SK-N-MC (cell line): Measurements from ENCODE around the gene AUTS2.

Source experiments
- DNase-seq: peaks from one replicate; pipeline ENCODE4 v3.0.0-alpha.2; 2011; ENCODE audit warnings: low read depth, low spot score
- H3K27ac ChIP-seq: fragments of 200-600 bp; sonication (generic); 2 replicates; pipeline ENCODE4 v1.5.1; 2016; ENCODE audit warnings: mixed run types
- H3K36me3 ChIP-seq: fragments of 200-600 bp; sonication (generic); 2 replicates; pipeline ENCODE4 v1.6.1; 2017; ENCODE audit warnings: antibody characterized with exemption, low read length, mixed read lengths; ENCODE audit not compliant: insufficient read depth
- H3K4me3 ChIP-seq: fragments of 200-600 bp; sonication (generic); 2 replicates; pipeline ENCODE4 v1.5.1; 2016
- H3K9ac ChIP-seq: fragments of 200-600 bp; sonication (generic); 2 replicates; pipeline ENCODE4 v1.8.0; 2017; ENCODE audit warnings: mixed run types, mixed read lengths; ENCODE audit not compliant: insufficient read length
- H3K9me3 ChIP-seq: fragments of 200-600 bp; sonication (generic); 2 replicates; pipeline ENCODE4 v1.6.1; 2017; ENCODE audit warnings: low read depth, mild to moderate bottlenecking, antibody characterized with exemption, low read length, moderate library complexity, mixed read lengths
- EZH2 ChIP-seq: fragments of 200-600 bp; sonication (generic); IDR thresholded peaks from one replicate; pipeline ENCODE4 v1.6.1; 2017; ENCODE audit warnings: antibody characterized with exemption
- FOXP2 ChIP-seq: optimal IDR thresholded peaks from 2 replicates; pipeline ENCODE3; 2011; ENCODE audit warnings: mild to moderate bottlenecking, moderate library complexity; ENCODE audit not compliant: insufficient read depth; ENCODE audit errors: extremely low read length, control extremely low read depth
- POLR2AphosphoS5 ChIP-seq: IDR thresholded peaks from 2 replicates; pipeline ENCODE4 v1.6.1; 2012; ENCODE audit warnings: mild to moderate bottlenecking, low read depth, low read length, borderline replicate concordance

The AUTS2 gene

GRCh38 chr7:70570029-70570428, 971.8 kb downstream of the AUTS2 start:
- no peak for TF ChIP-seq FOXP2
- no peak for TF ChIP-seq EZH2
- no peak for TF ChIP-seq POLR2AphosphoS5
- H3K27ac ChIP-seq: no peak overlapping the region

GRCh38 chr7:70570961-70571360, 972.7 kb downstream of the AUTS2 start:
- H3K27ac ChIP-seq: no peak overlapping the region
- DNase-seq: no peak
- no peak overlapping the region for H3K9ac ChIP-seq
- no peaks in the 10 kb centered on the region for H3K9me3 ChIP-seq
- TF ChIP-seq POLR2AphosphoS5 (no peak), EZH2 (no peak), FOXP2 (no peak)
- no peak overlapping the region for H3K4me3 ChIP-seq
- no peaks in the 10 kb centered on the region for H3K36me3 ChIP-seq

More at GRCh38 chr7:70570029-70570428, 971.8 kb downstream of the AUTS2 start:
- H3K9me3 ChIP-seq: no peaks in the 10 kb centered on the region
- DNase-seq: no peak
- H3K36me3 ChIP-seq: no peaks in the 10 kb centered on the region
- H3K9ac ChIP-seq: no peak overlapping the region
- no peak overlapping the region for H3K4me3 ChIP-seq

GRCh38 chr7:70571403-70571934, 973.2 kb downstream of the AUTS2 start:
- DNase-seq: no peak
- Histone ChIP-seq H3K9ac (no peak overlapping the region), H3K4me3 (no peak overlapping the region), H3K27ac (no peak overlapping the region), H3K36me3 (no peaks in the 10 kb centered on the region), H3K9me3 (no peaks in the 10 kb centered on the region)
- TF ChIP-seq EZH2 (no peak), POLR2AphosphoS5 (no peak), FOXP2 (no peak)

- H3K9me3 ChIP-seq: no peaks in the 10 kb centered on the region
- TF ChIP-seq EZH2 (no peak), FOXP2 (no peak), POLR2AphosphoS5 (no peak)
- H3K9ac ChIP-seq: no peak overlapping the region
- H3K27ac ChIP-seq: no peak overlapping the region
- H3K4me3 ChIP-seq: no peak overlapping the region
- H3K36me3 ChIP-seq: no peaks in the 10 kb centered on the region
- DNase-seq: no peak
Measured at GRCh38 chr7:70571961-70572360, 973.7 kb downstream of the AUTS2 start.

- TF ChIP-seq POLR2AphosphoS5: no peak
- no peak for TF ChIP-seq FOXP2
- TF ChIP-seq EZH2: no peak
- H3K4me3 ChIP-seq: no peak overlapping the region
- H3K36me3 ChIP-seq: no peaks in the 10 kb centered on the region
Measured at GRCh38 chr7:70572571-70572970, 974.3 kb downstream of the AUTS2 start.

GRCh38 chr7:70573071-70573661, 974.9 kb downstream of the AUTS2 start:
- no peak overlapping the region for H3K27ac ChIP-seq
- no peak for TF ChIP-seq POLR2AphosphoS5
- TF ChIP-seq EZH2: no peak
- no peak for TF ChIP-seq FOXP2
- no peaks in the 10 kb centered on the region for H3K36me3 ChIP-seq
- H3K4me3 ChIP-seq: no peak overlapping the region
- no peak for DNase-seq
- no peaks in the 10 kb centered on the region for H3K9me3 ChIP-seq
- H3K9ac ChIP-seq: no peak overlapping the region

More at GRCh38 chr7:70572571-70572970, 974.3 kb downstream of the AUTS2 start:
- no peak overlapping the region for H3K9ac ChIP-seq
- no peaks in the 10 kb centered on the region for H3K9me3 ChIP-seq
- no peak for DNase-seq
- no peak overlapping the region for H3K27ac ChIP-seq

- no peak overlapping the region for H3K27ac ChIP-seq
- no peak for DNase-seq
- TF ChIP-seq POLR2AphosphoS5: no peak
- no peak for TF ChIP-seq FOXP2
- TF ChIP-seq EZH2: no peak
- no peaks in the 10 kb centered on the region for H3K9me3 ChIP-seq
- no peak overlapping the region for H3K4me3 ChIP-seq
- H3K9ac ChIP-seq: no peak overlapping the region
- H3K36me3 ChIP-seq: no peaks in the 10 kb centered on the region
Measured at GRCh38 chr7:70573696-70574095, 975.4 kb downstream of the AUTS2 start.

GRCh38 chr7:70574314-70574834, 976.1 kb downstream of the AUTS2 start:
- TF ChIP-seq EZH2 (no peak), FOXP2 (no peak), POLR2AphosphoS5 (no peak)
- no peaks in the 10 kb centered on the region for H3K36me3 ChIP-seq
- no peak overlapping the region for H3K4me3 ChIP-seq
- no peaks in the 10 kb centered on the region for H3K9me3 ChIP-seq
- DNase-seq: no peak
- no peak overlapping the region for H3K27ac ChIP-seq
- H3K9ac ChIP-seq: no peak overlapping the region
